Vagina (tissue), 2 donors: ENCODE measurements around the gene THSD7A. TPM values are rescaled to one million over a fixed set of nuclear protein-coding genes. Genes with fewer than 3 reads are reported as not detected.

Source experiments
- DNase-seq, 2 donors: peaks; one replicate each; pipeline ENCODE4 v3.0.0-alpha.2; 2017; ENCODE audit errors: extremely low spot score in 2 of 2
- H3K27ac ChIP-seq: fragments of 200-600 bp; sonication (generic); one replicate; pipeline ENCODE4 v1.5.1; 2019
- H3K27me3 ChIP-seq: fragments of 200-600 bp; sonication (generic); one replicate; pipeline ENCODE4 v1.5.1; 2019
- H3K36me3 ChIP-seq, 2 donors: fragments of 200-600 bp; sonication (generic); one replicate each; pipeline ENCODE4 v1.5.1; 2017 to 2019
- H3K4me1 ChIP-seq: fragments of 200-600 bp; sonication (generic); one replicate; pipeline ENCODE4 v1.5.1; 2019
- H3K4me3 ChIP-seq, 2 donors: fragments of 200-600 bp; sonication (generic); 1 replicate in 1 of 2; 2 replicates in 1 of 2; pipeline ENCODE4 v1.5.1; 2016 to 2019
- H3K9me3 ChIP-seq: fragments of 200-600 bp; sonication (generic); one replicate; pipeline ENCODE4 v1.5.1; 2019
- POLR2A ChIP-seq, 2 donors: fragments of 450-650 bp; IDR thresholded peaks; one replicate each; pipeline ENCODE4 v1.6.1; 2017; ENCODE audit warnings: antibody characterized with exemption in 2 of 2, mild to moderate bottlenecking in 2 of 2, moderate library complexity in 2 of 2
- POLR2AphosphoS5 ChIP-seq, 2 donors: sonication (generic); formaldehyde crosslinking; IDR thresholded peaks; one replicate each; pipeline ENCODE4 v1.9.0; 2017; ENCODE audit warnings: antibody characterized with exemption in 2 of 2, mild to moderate bottlenecking in 2 of 2, low read depth in 1 of 2; ENCODE audit not compliant: insufficient read depth in 1 of 2
- intact Hi-C: fragments of 100-400 bp; cut with DNase I; formaldehyde crosslinking; loops from one replicate; pipeline ENCODE4 v1.15.1; 2023
- total RNA-seq: library from RNA; depleted of rRNA; stranded (reverse); fragments of >200 nt; gene quantifications from one replicate; pipeline ENCODE4 v1.2.3, GENCODE V29; 2016
- TF ChIP-seq, protein P1 (sequence below), 3 experiments: fragments of 450-650 bp in 2 of 3; fragments of 200-600 bp in 1 of 3; sonication (generic) in 1 of 3; IDR thresholded peaks; one replicate each; pipeline ENCODE4 v1.5.1; 2017 to 2019; ENCODE audit warnings: antibody characterized with exemption in 3 of 3, mild to moderate bottlenecking in 2 of 3, moderate library complexity in 2 of 3

Gene THSD7A
- total RNA-seq, 1 donor from 2014 or later = 9.3 TPM

DNA sequence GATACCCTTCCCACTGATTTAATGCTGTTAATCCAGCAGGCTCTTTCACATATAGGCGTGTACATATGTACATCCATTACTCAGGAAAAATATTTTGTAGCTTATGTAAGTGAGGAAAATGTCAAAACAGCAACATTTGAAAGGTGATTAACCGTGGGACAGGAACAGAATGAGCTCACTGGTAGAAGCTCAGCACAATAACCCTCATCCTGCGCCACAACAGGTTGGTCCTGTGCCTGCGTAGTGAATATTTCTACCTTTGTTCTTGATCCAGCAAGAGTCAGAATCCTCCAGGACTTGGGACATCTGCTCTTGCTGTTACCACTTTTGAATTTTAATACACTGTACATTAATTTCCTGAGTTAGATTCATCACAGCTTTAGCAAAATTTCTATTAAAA lies 359.4 kb downstream of the THSD7A start:
- TF ChIP-seq POLR2A (IDR thresholded peaks at IDR 0.05) (no peak), POLR2AphosphoS5 (IDR thresholded peaks at IDR 0.05; ENCODE audit: insufficient read depth in 1 of 2, low read depth in 1 of 2) (no peak)
- TF ChIP-seq, protein P1, sequence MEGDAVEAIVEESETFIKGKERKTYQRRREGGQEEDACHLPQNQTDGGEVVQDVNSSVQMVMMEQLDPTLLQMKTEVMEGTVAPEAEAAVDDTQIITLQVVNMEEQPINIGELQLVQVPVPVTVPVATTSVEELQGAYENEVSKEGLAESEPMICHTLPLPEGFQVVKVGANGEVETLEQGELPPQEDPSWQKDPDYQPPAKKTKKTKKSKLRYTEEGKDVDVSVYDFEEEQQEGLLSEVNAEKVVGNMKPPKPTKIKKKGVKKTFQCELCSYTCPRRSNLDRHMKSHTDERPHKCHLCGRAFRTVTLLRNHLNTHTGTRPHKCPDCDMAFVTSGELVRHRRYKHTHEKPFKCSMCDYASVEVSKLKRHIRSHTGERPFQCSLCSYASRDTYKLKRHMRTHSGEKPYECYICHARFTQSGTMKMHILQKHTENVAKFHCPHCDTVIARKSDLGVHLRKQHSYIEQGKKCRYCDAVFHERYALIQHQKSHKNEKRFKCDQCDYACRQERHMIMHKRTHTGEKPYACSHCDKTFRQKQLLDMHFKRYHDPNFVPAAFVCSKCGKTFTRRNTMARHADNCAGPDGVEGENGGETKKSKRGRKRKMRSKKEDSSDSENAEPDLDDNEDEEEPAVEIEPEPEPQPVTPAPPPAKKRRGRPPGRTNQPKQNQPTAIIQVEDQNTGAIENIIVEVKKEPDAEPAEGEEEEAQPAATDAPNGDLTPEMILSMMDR (IDR thresholded peaks at IDR 0.05) = no peak
- no peaks in the 10 kb centered on the region for H3K9me3 ChIP-seq
- intact Hi-C loops = no loop called here
- no peaks in the 10 kb centered on the region for H3K4me1 ChIP-seq
- DNase-seq = no peak
- no peak overlapping the region for H3K4me3 ChIP-seq
- no peaks in the 10 kb centered on the region for H3K27me3 ChIP-seq
- H3K36me3 ChIP-seq = no peaks in the 10 kb centered on the region
- no peak overlapping the region for H3K27ac ChIP-seq

DNA sequence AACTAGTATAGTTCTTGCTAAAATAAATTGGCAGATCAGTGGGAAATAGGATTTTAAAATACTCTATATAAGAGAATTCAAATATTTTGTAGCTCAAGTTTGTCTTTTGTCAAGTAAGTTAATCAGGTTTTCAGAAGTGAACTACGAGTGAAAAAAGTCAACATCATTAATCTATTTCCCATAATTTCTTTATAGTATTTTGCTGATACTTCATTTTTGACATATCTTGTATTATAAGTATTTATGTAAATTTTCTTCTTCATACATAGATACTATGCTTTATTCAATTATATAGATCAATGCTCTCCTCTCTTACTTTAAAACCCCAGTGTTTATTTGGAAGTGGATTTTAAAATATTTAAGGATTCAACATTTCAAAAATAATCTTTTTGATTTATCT lies 360.7 kb downstream of the THSD7A start:
- Histone ChIP-seq H3K4me1 (no peaks in the 10 kb centered on the region), H3K9me3 (no peaks in the 10 kb centered on the region), H3K36me3 (no peaks in the 10 kb centered on the region), H3K27ac (no peak overlapping the region), H3K4me3 (no peak overlapping the region), H3K27me3 (no peaks in the 10 kb centered on the region)
- TF ChIP-seq POLR2AphosphoS5 (IDR thresholded peaks at IDR 0.05; ENCODE audit: insufficient read depth in 1 of 2, low read depth in 1 of 2) (no peak), POLR2A (IDR thresholded peaks at IDR 0.05) (no peak)
- intact Hi-C loops = no loop called here
- DNase-seq = no peak

DNA sequence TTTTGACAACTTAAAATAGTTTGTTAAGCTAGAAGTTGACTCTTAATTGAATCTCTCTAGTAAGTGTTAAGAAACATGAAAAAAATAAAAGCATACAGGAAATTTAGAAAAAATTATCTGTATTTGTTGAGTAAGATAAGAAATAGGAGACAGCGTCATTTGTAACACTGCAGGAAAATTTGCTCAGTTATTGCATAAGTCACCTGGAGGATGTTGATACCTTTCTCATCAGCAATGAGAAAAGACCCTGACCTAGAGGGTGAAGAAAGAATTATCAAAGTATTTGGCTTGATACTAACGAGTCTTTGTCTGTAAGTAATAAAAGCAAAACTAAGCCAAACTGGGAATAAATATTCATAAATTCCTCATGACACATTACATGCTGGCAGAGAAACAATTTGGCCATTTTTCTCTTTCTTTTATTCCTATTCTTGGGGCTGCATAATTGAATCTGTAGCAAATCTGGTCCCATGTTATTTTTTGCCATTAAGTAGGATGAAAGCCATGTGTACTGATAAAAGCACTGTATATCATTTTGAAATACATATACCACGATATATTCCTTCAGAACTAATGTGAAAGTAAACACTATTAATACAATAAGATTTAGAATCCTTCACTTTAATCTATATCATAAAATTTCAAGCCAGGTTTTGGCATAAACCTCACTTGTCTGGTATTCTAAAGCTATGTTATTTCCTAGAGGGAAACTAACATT lies 362.8 kb downstream of the THSD7A start:
- no peak for DNase-seq
- intact Hi-C loops = no loop called here
- no peak overlapping the region for H3K27ac ChIP-seq
- H3K27me3 ChIP-seq = no peaks in the 10 kb centered on the region
- TF ChIP-seq, protein P1 (IDR thresholded peaks at IDR 0.05) = no peak
- TF ChIP-seq POLR2A (IDR thresholded peaks at IDR 0.05) = no peak
- no peak for TF ChIP-seq POLR2AphosphoS5 (IDR thresholded peaks at IDR 0.05; ENCODE audit: insufficient read depth in 1 of 2, low read depth in 1 of 2)
- H3K36me3 ChIP-seq = no peaks in the 10 kb centered on the region
- H3K9me3 ChIP-seq = no peaks in the 10 kb centered on the region
- no peaks in the 10 kb centered on the region for H3K4me1 ChIP-seq
- H3K4me3 ChIP-seq = no peak overlapping the region

DNA sequence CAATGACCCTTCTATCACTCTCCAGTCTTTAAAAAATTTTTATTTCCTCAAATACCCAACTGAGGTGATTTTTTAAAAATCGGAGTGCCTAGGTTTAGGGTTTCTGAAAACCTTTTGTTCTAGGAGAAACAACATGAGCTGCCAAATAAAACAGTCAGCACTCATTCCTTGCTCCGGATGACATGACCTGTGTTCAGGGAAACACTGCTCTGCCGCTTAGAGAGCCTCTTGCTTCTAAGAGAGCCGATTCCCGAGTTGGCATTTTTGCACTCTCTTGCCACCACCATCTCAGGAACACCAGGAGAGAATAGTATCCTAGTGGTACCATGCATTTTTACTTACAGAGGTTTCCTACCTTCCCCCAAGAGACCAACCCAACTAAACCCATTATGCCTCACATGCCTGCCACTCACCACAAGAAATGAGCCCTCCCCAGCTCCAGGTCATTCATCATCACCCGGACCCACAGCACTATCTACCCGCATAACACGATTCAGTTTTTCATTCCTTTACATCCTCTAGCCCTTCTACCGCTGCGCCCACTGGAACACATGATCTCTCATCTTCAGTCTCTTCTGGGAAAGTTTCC lies 365.4 kb downstream of the THSD7A start:
- intact Hi-C loops = no loop called here
- TF ChIP-seq, protein P1 (IDR thresholded peaks at IDR 0.05) = no peak
- TF ChIP-seq POLR2A (IDR thresholded peaks at IDR 0.05) = no peak
- no peak for TF ChIP-seq POLR2AphosphoS5 (IDR thresholded peaks at IDR 0.05; ENCODE audit: insufficient read depth in 1 of 2, low read depth in 1 of 2)
- Histone ChIP-seq H3K4me3 (no peak overlapping the region), H3K27me3 (no peaks in the 10 kb centered on the region), H3K27ac (no peak overlapping the region), H3K36me3 (no peaks in the 10 kb centered on the region), H3K9me3 (no peaks in the 10 kb centered on the region), H3K4me1 (no peaks in the 10 kb centered on the region)
- no peak for DNase-seq

DNA sequence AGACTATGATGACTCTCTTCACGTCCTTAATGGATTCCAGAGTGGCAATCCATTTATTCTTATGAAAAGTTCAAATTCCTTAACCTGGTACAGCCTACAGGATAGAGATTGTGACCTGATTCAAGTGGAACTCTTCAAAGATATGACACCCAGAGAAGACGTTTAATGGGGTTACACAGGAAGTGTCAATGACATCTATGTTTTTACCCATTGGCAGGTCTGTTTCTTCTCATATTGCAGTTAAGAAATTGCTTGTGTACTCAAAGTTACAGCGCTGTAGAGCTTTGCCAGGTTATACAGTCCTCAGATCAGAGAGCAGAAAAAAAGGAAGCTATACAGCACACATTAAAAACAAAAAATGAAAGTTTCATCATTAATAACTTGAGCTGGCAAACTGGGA lies 367.4 kb downstream of the THSD7A start:
- no peak for DNase-seq
- no peaks in the 10 kb centered on the region for H3K36me3 ChIP-seq
- no peaks in the 10 kb centered on the region for H3K9me3 ChIP-seq
- no peak overlapping the region for H3K4me3 ChIP-seq
- H3K4me1 ChIP-seq = no peaks in the 10 kb centered on the region
- TF ChIP-seq, protein P1 (IDR thresholded peaks at IDR 0.05) = no peak
- TF ChIP-seq POLR2AphosphoS5 (IDR thresholded peaks at IDR 0.05; ENCODE audit: insufficient read depth in 1 of 2, low read depth in 1 of 2) = no peak
- no peak for TF ChIP-seq POLR2A (IDR thresholded peaks at IDR 0.05)
- intact Hi-C loops = no loop called here
- H3K27me3 ChIP-seq = no peaks in the 10 kb centered on the region
- no peak overlapping the region for H3K27ac ChIP-seq
